GM12873 (cell line): Measurements from ENCODE around the gene ABCG1.

Experiments used
- TF ChIP-seq, protein P1 (sequence below): IDR thresholded peaks from 2 replicates; pipeline ENCODE4 v1.5.1; 2012; ENCODE audit warnings: low read depth, mild to moderate bottlenecking, moderate library complexity, low read length, control low read depth; ENCODE audit not compliant: insufficient read depth; ENCODE audit errors: missing control alignments

Gene ABCG1

DNA sequence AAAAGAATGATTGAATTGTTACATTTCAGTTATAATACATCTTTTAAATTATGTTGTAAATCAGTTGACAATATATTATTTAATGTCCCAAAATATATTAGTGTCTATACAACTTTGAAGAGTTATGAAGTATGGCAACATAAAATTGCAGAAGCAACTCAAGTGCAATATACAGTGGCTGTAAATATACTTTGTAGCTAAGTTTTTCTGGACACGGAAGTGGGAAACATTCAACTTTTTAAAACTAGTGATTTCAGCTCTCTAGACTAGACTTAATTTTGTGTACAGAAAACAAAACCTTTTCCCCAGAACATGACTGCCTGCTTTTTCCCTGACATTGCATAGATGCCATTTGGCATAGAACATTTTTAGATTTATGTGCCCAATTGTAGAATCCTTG, 29.5 kb upstream of the ABCG1 start:
- TF ChIP-seq, protein P1, sequence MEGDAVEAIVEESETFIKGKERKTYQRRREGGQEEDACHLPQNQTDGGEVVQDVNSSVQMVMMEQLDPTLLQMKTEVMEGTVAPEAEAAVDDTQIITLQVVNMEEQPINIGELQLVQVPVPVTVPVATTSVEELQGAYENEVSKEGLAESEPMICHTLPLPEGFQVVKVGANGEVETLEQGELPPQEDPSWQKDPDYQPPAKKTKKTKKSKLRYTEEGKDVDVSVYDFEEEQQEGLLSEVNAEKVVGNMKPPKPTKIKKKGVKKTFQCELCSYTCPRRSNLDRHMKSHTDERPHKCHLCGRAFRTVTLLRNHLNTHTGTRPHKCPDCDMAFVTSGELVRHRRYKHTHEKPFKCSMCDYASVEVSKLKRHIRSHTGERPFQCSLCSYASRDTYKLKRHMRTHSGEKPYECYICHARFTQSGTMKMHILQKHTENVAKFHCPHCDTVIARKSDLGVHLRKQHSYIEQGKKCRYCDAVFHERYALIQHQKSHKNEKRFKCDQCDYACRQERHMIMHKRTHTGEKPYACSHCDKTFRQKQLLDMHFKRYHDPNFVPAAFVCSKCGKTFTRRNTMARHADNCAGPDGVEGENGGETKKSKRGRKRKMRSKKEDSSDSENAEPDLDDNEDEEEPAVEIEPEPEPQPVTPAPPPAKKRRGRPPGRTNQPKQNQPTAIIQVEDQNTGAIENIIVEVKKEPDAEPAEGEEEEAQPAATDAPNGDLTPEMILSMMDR: no peak

DNA sequence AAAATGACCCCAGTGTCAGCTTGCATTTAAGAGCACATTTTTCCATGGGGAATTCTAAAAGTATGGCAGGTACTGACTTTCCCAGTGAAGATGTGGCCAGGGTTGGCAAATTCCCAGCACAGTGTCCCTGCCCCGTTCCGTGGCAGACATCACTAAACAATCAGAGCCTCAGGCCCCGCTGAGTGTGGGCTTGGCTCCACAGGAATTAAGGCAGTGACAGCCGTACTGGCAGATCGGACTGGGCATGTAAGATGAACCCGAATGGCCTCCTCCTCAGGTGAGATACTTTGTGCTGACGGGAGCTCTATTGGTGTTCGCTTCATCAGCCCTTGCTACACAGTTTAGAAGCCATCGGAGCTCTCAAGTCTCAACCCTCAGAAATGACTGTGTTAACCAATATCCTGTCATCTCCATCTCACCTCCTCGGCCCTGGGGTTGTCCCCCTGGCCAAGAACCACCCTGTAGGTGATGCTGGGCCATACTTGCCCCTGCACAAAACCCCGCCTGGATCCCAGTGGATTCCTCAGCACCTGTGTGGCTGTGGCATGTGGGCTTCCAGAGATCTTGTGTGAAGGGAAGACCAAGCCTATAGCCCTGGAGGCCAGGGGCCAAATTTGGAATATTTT, 29.0 kb upstream of the ABCG1 start:
- TF ChIP-seq, protein P1: no peak

DNA sequence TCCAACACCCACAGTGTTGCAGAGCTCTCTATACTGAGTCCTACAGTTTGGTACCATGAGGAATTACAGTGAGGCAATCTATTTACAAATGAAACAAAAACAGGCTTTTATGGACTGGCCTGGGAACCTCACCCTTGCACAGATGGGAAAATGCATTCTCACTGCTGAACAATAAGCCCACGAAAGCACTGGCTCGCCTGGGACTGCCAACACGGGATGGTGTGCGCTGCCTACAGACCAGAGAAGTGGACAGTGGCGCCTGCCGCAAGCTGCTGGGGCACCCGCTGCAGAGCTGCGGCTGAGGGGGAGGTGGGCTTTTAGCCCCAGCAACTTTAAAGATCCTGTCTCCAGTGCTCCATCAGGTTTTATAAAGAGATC, 28.5 kb upstream of the ABCG1 start:
- TF ChIP-seq, protein P1: no peak

DNA sequence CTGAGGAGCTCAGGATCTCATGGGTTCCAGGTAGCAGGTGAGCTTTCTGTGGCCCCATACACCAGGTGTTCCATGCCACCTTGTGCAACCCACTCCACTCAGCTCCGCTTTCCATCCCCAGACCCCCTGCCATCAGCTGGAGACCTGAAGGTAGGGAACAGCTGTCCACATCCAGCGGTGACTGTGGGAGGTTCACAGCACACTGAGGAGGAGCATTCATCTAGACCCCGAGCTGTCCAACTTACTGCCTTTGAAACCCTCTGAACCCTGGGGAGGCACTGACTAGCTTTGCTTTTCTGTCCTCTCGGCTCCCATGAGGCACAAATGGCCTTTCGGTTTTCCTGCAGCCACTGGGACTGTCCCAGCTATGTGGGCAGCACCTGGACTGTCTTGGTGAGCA, 27.9 kb upstream of the ABCG1 start:
- TF ChIP-seq, protein P1: no peak

DNA sequence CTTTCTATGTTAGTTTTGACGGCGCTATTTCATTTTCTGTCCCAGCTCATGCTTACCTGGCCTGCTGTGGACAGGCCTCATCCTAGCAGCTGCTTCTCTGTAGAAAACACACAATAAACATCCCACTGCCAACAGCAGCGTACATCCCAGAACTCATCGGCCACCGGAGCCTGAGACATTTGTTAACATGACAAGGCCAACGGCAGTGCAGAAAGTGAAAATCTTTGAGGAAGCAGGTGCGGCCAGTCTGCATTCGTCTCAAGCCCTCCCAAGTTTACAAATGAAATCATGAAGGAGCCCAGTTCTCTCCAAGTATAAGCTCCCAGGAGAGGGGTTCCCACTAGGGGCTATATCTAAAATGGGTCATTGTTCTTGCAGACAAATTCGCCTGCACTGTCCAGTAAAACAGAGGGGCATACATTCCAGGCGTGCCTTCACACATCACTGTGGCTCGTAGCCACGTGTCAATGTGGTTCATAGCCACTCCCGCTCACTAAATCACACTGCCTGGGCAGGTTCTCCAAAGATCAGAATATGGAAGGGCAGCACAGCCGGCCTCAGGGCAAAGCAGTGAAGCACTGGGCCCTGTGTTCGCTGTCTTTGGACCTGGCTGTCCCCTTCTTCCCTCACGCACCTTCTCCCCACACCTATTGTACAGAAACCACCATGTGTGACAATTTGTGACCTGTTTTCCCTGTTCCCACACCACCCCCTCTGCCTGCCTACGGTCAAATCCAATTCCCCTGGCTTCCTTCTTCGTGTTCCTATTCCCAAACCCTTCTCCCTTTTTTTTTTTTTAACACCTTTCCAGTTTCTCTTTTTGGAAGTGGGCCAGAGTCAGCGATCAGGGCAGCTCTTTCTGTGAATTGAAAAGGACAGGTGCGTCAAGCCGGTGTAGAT, 27.0 kb upstream of the ABCG1 start:
- TF ChIP-seq, protein P1: no peak

DNA sequence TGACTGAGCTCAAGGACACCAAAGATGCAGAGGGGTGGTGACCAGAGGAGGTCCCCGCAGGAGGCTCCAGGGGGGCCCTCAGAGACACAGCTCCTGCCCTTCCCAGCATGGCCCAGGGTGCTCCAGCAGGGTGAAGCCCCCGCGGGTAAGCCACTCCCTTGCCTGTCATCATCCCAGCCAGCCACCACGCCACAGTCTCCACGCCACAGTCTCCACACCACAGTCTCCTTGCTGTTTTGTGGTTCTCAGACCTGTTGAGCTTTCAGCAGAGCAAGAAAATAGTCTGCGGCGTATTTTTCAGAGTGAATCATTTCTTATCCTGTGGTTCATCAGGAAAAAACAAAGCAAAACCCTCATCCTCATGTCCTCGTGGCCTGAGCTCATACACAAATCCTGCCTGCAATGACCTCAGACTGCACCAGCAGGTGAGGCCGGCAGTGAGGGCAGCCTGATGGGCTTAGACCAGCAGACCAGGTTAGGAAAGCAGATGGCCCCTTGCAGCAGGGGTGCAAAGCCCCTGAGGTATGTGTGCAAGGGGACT, 25.7 kb upstream of the ABCG1 start:
- TF ChIP-seq, protein P1: no peak

DNA sequence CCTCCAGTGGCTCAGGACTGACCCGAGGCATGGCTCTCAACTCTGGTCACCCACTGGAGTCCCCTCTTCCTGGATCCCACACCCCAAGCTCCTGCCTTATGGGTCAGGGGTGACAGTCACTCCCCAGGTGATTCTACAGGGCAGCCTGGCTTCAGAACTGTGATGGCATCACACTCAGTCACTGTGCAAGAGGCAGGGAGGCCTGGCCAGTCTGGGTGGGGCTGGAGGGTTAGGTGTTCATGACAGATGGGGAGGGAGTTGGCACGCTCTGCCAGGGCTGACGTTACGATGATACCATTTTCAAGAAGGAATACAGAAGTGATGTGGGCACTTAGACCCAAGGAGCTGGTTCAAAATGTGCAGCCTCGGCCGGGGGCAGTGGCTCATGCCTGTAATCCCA, 25.2 kb upstream of the ABCG1 start:
- TF ChIP-seq, protein P1: no peak
